Mesendoderm (in vitro differentiated cells): Measurements from ENCODE around the gene ANGPTL2.

Source experiments
- DNase-seq: peaks from one replicate; pipeline ENCODE4 v3.0.0; 2013
- H2AK5ac ChIP-seq: 2 replicates; pipeline ENCODE4 v1.6.1; 2013; ENCODE audit warnings: low read length, inconsistent platforms
- H2BK120ac ChIP-seq: 2 replicates; pipeline ENCODE4 v1.6.1; 2013; ENCODE audit warnings: low read depth, mild to moderate bottlenecking, low read length, moderate library complexity, mixed read lengths
- H2BK15ac ChIP-seq: replicated peaks from 2 replicates; pipeline ENCODE4 v1.6.1; 2013; ENCODE audit warnings: low read depth, mild to moderate bottlenecking, moderate library complexity
- H2BK5ac ChIP-seq: 2 replicates; pipeline ENCODE4 v1.6.1; 2013; ENCODE audit warnings: low read length, inconsistent platforms
- H3K18ac ChIP-seq: 2 replicates; pipeline ENCODE4 v1.6.1; 2013; ENCODE audit warnings: mild to moderate bottlenecking, low read length, mixed read lengths
- H3K23ac ChIP-seq: one replicate; pipeline ENCODE4 v1.6.1; 2013; ENCODE audit warnings: low read length
- H3K27ac ChIP-seq: 2 replicates; pipeline ENCODE4 v1.5.1; 2013; ENCODE audit warnings: low read depth, mild to moderate bottlenecking, inconsistent platforms, low read length, moderate library complexity
- H3K27me3 ChIP-seq: 2 replicates; pipeline ENCODE4 v1.6.1; 2013; ENCODE audit warnings: low read length, control low read depth, mild to moderate bottlenecking, inconsistent platforms; ENCODE audit not compliant: insufficient read depth, poor library complexity
- H3K36me3 ChIP-seq: 2 replicates; pipeline ENCODE4 v1.6.1; 2013; ENCODE audit warnings: low read length, inconsistent platforms; ENCODE audit not compliant: control insufficient read depth, insufficient read depth
- H3K4ac ChIP-seq: one replicate; pipeline ENCODE4 v1.6.1; 2013; ENCODE audit warnings: low read depth, mild to moderate bottlenecking, low read length, moderate library complexity
- H3K4me1 ChIP-seq: 2 replicates; pipeline ENCODE4 v1.6.1; 2013; ENCODE audit warnings: low read depth, low read length, inconsistent platforms; ENCODE audit not compliant: control insufficient read depth
- H3K4me2 ChIP-seq: 2 replicates; pipeline ENCODE4 v1.6.1; 2013; ENCODE audit warnings: low read length
- H3K4me3 ChIP-seq: 2 replicates; pipeline ENCODE4 v1.5.1; 2013; ENCODE audit warnings: mild to moderate bottlenecking, low read length
- H3K56ac ChIP-seq: one replicate; pipeline ENCODE4 v1.6.1; 2013; ENCODE audit warnings: low read length
- H3K79me1 ChIP-seq: 2 replicates; pipeline ENCODE4 v1.6.1; 2013; ENCODE audit warnings: low read length, inconsistent platforms
- H3K79me2 ChIP-seq: 2 replicates; pipeline ENCODE4 v1.6.1; 2013; ENCODE audit warnings: mild to moderate bottlenecking, low read length; ENCODE audit not compliant: control insufficient read depth, insufficient read depth
- H3K9ac ChIP-seq: 2 replicates; pipeline ENCODE4 v1.6.1; 2013; ENCODE audit warnings: low read length, inconsistent platforms
- H4K5ac ChIP-seq: one replicate; pipeline ENCODE4 v1.6.1; 2013; ENCODE audit warnings: low read length
- H4K8ac ChIP-seq: one replicate; pipeline ENCODE4 v1.6.1; 2013; ENCODE audit warnings: low read depth, mild to moderate bottlenecking, control low read depth, low read length, moderate library complexity
- WGBS: extraction: QIAGEN DNeasy Blood & Tissue Kit; methylation state at CpG from one replicate; pipeline ENCODE4 v1.1.7; 2013; ENCODE audit warnings: low lambda C conversion rate, missing lambda C conversion rate; ENCODE audit not compliant: insufficient coverage; ENCODE audit errors: extremely low coverage; 5-methylcytosine and 5-hydroxymethylcytosine counted together

Gene ANGPTL2

DNA sequence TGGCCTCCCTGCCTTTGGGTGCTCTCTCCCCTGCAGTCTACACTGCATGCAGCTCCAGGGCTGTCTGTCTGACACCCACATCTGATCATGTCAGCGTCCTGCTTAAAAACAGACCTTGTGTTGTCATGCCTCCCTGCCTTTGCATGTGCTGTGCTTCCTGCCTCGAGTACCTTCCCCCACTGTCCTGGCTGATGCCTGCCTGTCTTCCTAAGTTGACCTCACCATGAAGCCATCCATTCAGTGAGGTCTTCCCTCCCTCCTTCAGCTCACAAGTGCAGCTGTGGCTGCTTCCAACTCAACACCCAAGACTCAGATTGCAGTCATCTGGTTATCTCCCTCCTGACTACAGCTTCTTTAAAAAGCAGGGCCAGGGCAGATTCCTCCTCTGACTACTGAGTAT lies 5.5 kb downstream of the ANGPTL2 start:
- Histone ChIP-seq H3K79me2 (no peaks in the 10 kb centered on the region), H2BK5ac (no peak overlapping the region), H3K4ac (no peak overlapping the region), H3K4me1 (peaks cover 8% of the 10 kb centered on the region), H2BK15ac (no peak overlapping the region), H2AK5ac (no peak overlapping the region), H2BK120ac (no peak overlapping the region), H3K18ac (no peak overlapping the region), H3K4me3 (no peak overlapping the region), H3K9ac (no peak overlapping the region), H3K4me2 (no peak overlapping the region), H3K36me3 (no peaks in the 10 kb centered on the region), H3K23ac (no peak overlapping the region), H3K56ac (no peak overlapping the region), H3K27me3 (no peaks in the 10 kb centered on the region), H3K79me1 (peaks cover 2% of the 10 kb centered on the region), H3K27ac (no peak overlapping the region), H4K5ac (no peak overlapping the region), H4K8ac (no peak overlapping the region)
- no CpG with 5 or more reads among the region's 2 CpGs for WGBS
- DNase-seq: peak; percentile 83

DNA sequence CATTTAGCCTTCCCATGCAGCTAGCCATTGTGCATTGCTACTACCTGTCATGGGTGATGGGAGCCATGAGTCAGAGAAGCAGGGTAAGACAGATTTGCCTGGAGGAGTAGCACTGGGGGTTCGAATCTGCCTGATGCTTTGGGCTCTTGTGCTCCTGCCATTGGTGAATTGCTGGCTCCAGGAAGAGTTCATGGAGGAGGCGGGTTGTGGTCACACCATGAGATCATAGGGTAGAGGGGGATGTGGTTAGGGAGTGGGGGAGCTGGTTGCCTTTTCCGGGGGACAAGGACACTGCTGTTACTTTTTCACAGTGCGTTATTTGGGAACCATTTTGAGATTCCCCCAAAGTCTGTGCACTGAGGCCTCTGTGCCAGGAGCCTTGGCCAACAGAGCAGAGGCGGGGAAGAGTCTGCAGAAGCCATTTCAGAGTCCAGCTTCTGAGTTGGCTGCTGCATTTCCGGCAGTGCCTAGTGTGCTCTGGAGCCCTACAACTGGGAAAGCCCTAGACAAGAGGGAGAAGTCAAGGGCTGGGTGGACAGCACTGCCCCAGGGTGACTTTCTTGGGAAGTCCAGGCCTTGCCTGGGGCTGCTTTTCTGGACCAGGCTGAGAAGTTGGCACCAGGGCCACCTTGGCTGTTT lies 6.2 kb downstream of the ANGPTL2 start:
- Histone ChIP-seq H3K27me3 (no peaks in the 10 kb centered on the region), H3K56ac (no peak overlapping the region), H4K5ac (no peak overlapping the region), H3K36me3 (no peaks in the 10 kb centered on the region), H2BK5ac (no peak overlapping the region), H3K79me1 (peaks cover 2% of the 10 kb centered on the region), H4K8ac (no peak overlapping the region), H3K4me2 (no peak overlapping the region), H3K4me1 (peaks cover 8% of the 10 kb centered on the region), H2BK120ac (no peak overlapping the region), H3K9ac (no peak overlapping the region), H2AK5ac (no peak overlapping the region), H3K4ac (no peak overlapping the region), H2BK15ac (no peak overlapping the region), H3K79me2 (no peaks in the 10 kb centered on the region), H3K27ac (no peak overlapping the region), H3K23ac (no peak overlapping the region), H3K4me3 (no peak overlapping the region), H3K18ac (no peak overlapping the region)
- no peak for DNase-seq
- no CpG with 5 or more reads among the region's 6 CpGs for WGBS

- Histone ChIP-seq H4K8ac (no peak overlapping the region), H3K4me3 (no peak overlapping the region), H3K56ac (no peak overlapping the region), H3K79me2 (no peaks in the 10 kb centered on the region), H3K23ac (no peak overlapping the region), H3K9ac (no peak overlapping the region), H2BK120ac (no peak overlapping the region), H2BK15ac (no peak overlapping the region), H3K18ac (no peak overlapping the region), H3K4me1 (peaks cover 8% of the 10 kb centered on the region), H3K4me2 (no peak overlapping the region), H2BK5ac (no peak overlapping the region), H2AK5ac (no peak overlapping the region), H3K79me1 (no peaks in the 10 kb centered on the region), H3K27ac (no peak overlapping the region), H3K4ac (no peak overlapping the region), H4K5ac (no peak overlapping the region), H3K27me3 (no peaks in the 10 kb centered on the region), H3K36me3 (no peaks in the 10 kb centered on the region)
- WGBS: no CpG with 5 or more reads among the region's 5 CpGs
- no peak for DNase-seq
Measured at GRCh38 chr9:127114606-127115005, 7.8 kb downstream of the ANGPTL2 start.

DNA sequence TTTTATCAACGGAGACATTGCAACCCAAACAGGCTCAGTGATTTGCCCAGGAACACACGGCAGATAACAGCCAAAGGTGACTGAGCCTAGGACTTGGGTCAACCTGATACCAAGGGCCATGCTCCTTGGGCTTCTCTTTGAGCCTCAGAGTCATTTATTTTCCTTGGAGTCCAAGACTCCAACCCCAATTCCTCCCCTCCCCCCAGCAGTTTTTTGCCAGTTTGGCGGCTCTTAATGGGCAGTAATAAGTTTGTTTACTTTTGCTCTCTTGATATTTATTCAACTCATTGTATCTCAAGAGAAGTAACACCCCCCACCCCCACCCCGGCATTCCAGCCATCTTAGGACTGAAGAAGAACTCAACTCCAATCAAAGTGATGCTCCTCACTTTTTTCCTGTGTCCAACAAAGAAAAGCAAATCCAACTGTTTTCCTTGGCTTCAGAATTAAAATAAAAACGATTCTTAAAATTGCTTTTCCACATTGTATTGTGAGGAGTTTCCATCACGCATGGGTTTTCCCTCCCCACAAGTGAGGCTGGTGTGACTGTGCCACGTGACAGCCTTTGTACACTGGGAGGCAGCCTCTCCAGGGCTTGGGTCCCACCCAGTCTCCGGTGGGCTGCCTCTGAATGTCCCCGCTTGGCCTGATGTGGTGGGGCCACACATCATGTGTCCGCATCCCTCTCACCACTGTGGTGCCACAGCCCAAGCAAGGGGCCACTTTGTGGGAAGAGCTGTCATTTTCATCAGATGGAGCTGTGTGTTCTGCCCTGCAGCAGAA lies 9.1 kb downstream of the ANGPTL2 start:
- Histone ChIP-seq H2BK120ac (no peak overlapping the region), H4K8ac (no peak overlapping the region), H3K27me3 (no peaks in the 10 kb centered on the region), H3K4ac (no peak overlapping the region), H3K4me3 (no peak overlapping the region), H3K4me1 (peaks cover 8% of the 10 kb centered on the region), H2AK5ac (no peak overlapping the region), H3K36me3 (no peaks in the 10 kb centered on the region), H3K79me2 (no peaks in the 10 kb centered on the region), H3K27ac (no peak overlapping the region), H4K5ac (no peak overlapping the region), H3K18ac (no peak overlapping the region), H2BK15ac (no peak overlapping the region), H2BK5ac (no peak overlapping the region), H3K4me2 (no peak overlapping the region), H3K23ac (no peak overlapping the region), H3K56ac (no peak overlapping the region), H3K9ac (no peak overlapping the region), H3K79me1 (no peaks in the 10 kb centered on the region)
- WGBS: no CpG with 5 or more reads among the region's 10 CpGs
- DNase-seq: no peak

- no peak overlapping the region for H3K56ac ChIP-seq
- no peak overlapping the region for H2BK5ac ChIP-seq
- peak overlapping the region; percentile 11 for H2AK5ac ChIP-seq
- no peak overlapping the region for H3K27ac ChIP-seq
- no peak for DNase-seq
- H3K4me1 ChIP-seq: peaks cover 8% of the 10 kb centered on the region
- no peak overlapping the region for H3K4me3 ChIP-seq
- H3K18ac ChIP-seq: no peak overlapping the region
- WGBS: no CpG with 5 or more reads among the region's 3 CpGs
- no peak overlapping the region for H2BK120ac ChIP-seq
- no peak overlapping the region for H2BK15ac ChIP-seq
- no peak overlapping the region for H3K9ac ChIP-seq
- H4K8ac ChIP-seq: no peak overlapping the region
- no peak overlapping the region for H3K4ac ChIP-seq
- no peak overlapping the region for H4K5ac ChIP-seq
- H3K36me3 ChIP-seq: no peaks in the 10 kb centered on the region
- no peaks in the 10 kb centered on the region for H3K27me3 ChIP-seq
- no peak overlapping the region for H3K4me2 ChIP-seq
- no peaks in the 10 kb centered on the region for H3K79me1 ChIP-seq
- H3K23ac ChIP-seq: peak overlapping the region; percentile 94
- no peaks in the 10 kb centered on the region for H3K79me2 ChIP-seq
Measured at GRCh38 chr9:127112735-127113161, 9.7 kb downstream of the ANGPTL2 start.
